ENCODE measurements around the gene RYR2.

DNA sequence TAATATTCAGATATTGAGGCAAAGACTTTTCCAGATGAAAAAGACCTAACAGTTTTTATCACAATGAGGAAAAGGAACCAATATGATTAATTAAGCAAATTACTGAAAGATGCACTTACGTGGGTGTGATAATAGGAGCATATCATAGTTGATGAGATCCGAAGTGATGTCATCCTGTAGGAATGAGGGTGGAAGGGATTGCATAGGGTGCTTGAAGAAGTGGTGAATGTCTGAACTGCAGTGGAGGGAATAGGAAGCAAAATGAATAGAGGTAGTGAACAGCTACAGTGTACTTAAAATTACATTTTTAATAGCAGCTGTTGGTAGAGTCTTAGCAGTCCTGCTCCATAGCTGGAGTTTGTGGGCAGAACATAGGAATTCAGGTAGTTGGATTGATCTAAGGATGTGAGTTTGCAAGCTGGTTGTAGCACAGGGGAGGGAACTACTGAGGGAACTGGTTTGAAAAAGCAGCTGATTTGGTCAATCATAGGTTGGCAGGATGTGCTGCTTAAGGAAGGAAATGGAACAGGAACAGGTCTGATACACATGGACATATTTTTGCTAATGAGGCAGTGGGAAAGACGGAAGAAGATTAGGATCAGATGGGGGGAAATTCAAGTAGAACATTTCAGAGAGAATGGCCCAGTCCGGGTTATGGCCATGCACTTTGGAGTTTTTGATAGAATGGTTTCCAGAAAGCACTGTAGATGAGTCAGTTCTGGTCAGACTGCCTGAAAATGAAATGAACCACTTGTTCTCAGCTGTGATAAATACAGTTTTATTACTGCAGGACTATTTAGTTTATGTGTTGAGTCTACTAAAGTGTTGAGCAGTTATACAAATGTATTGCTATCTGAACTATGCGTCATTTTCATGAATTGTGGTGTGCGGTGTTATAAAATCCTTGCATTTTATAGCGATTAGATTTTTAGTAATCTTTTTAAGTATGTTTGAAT, 155.8 kb downstream of the RYR2 start:
- TF ChIP-seq CTCF (IDR thresholded peaks at IDR 0.05) = no peak
- TF ChIP-seq EZH2phosphoT487 (IDR thresholded peaks at IDR 0.05) = no peak
- TF ChIP-seq EZH2 (IDR thresholded peaks at IDR 0.05) = no peak
